GM18526 (cell line): ENCODE measurements around the gene TMEM165.

Source experiments
- POLR2A ChIP-seq: IDR thresholded peaks from 3 replicates; pipeline ENCODE4 v1.6.1; 2011; ENCODE audit not compliant: insufficient read length; ENCODE audit errors: extremely low read depth

The TMEM165 gene

GRCh38 chr4:55416176-55416575 lies 20.4 kb downstream of the TMEM165 start:
- no peak for TF ChIP-seq POLR2A

GRCh38 chr4:55424791-55425190 lies 29.0 kb downstream of the TMEM165 start:
- TF ChIP-seq POLR2A = no peak

GRCh38 chr4:55431710-55432336 lies 36.1 kb downstream of the TMEM165 start:
- no peak for TF ChIP-seq POLR2A

GRCh38 chr4:55435141-55435841 lies 39.5 kb downstream of the TMEM165 start:
- TF ChIP-seq POLR2A = no peak

- no peak for TF ChIP-seq POLR2A
Measured at GRCh38 chr4:55437356-55437796, 41.6 kb downstream of the TMEM165 start.

- TF ChIP-seq POLR2A = no peak
Measured at GRCh38 chr4:55437823-55438222, 42.1 kb downstream of the TMEM165 start.

GRCh38 chr4:55438314-55438713 lies 42.6 kb downstream of the TMEM165 start:
- TF ChIP-seq POLR2A = no peak

- TF ChIP-seq POLR2A = no peak
Measured at GRCh38 chr4:55439023-55439422, 43.3 kb downstream of the TMEM165 start.

GRCh38 chr4:55440786-55441185 lies 45.0 kb downstream of the TMEM165 start:
- TF ChIP-seq POLR2A = no peak

- no peak for TF ChIP-seq POLR2A
Measured at GRCh38 chr4:55442541-55442940, 46.8 kb downstream of the TMEM165 start.

- no peak for TF ChIP-seq POLR2A
Measured at GRCh38 chr4:55444827-55445226, 49.1 kb downstream of the TMEM165 start.

GRCh38 chr4:55445921-55446577 lies 50.3 kb downstream of the TMEM165 start:
- TF ChIP-seq POLR2A = no peak

GRCh38 chr4:55446578-55446922 lies 50.8 kb downstream of the TMEM165 start:
- no peak for TF ChIP-seq POLR2A

GRCh38 chr4:55447108-55447708 lies 51.5 kb downstream of the TMEM165 start:
- TF ChIP-seq POLR2A = no peak

GRCh38 chr4:55447831-55448230 lies 52.1 kb downstream of the TMEM165 start:
- no peak for TF ChIP-seq POLR2A

- no peak for TF ChIP-seq POLR2A
Measured at GRCh38 chr4:55450566-55450965, 54.8 kb downstream of the TMEM165 start.
